HCT116 (cell line): ENCODE results near the gene SETD2. TPM values are rescaled to one million over a fixed set of nuclear protein-coding genes. Genes with fewer than 3 reads are reported as not detected.

Experiments used
- ATAC-seq: fragments of 200-7000 bp; cut with Tn5 transposase; 2 replicates; pipeline ENCODE4 v1.9.1; 2020; ENCODE audit warnings: mild to moderate bottlenecking, moderate library complexity
- BruUV-seq: library from RNA; stranded (reverse); fragments of 400-500 nt; replicated peaks from 2 replicates; lab custom pipeline; 2021; lab: Mats Ljungman, UMichigan
- CTCF ChIA-PET: fragments of 300-600 bp; sonication (Branson Sonifier 250); formaldehyde crosslinking; loops from one replicate; lab custom pipeline; 2021; ENCODE audit warnings: antibody characterized with exemption; lab: Charles Lee
- POLR2A ChIA-PET: fragments of 300-600, 350-600 bp; sonication (Branson Sonifier 250); formaldehyde crosslinking; loops from one replicate; lab custom pipeline; 2021; ENCODE audit warnings: antibody characterized with exemption; lab: Charles Lee
- RAD21 ChIA-PET, 2 experiments: fragments of 300-600 bp; sonication (Branson Sonifier 250); formaldehyde crosslinking; loops; one replicate each; lab custom pipeline; 2023; ENCODE audit warnings: low total read pairs in 2 of 2; ENCODE audit not compliant: uncharacterized antibody in 2 of 2, unreplicated experiment in 2 of 2, low non-redundant PET in 1 of 2; lab: Charles Lee
- DNase-seq: peaks from one replicate; pipeline ENCODE4 v3.0.0-alpha.2; 2010; ENCODE audit warnings: low read depth, low spot score
- H2AFZ ChIP-seq: fragments of 200-600 bp; shearing (Covaris generic), sonication (generic); 2 replicates; pipeline ENCODE4 v1.6.1; 2017; ENCODE audit warnings: low read depth, mixed run types, mixed read lengths, antibody characterized with exemption, low read length; ENCODE audit not compliant: poor library complexity, severe bottlenecking
- H3K27ac ChIP-seq: 2 replicates; pipeline ENCODE4 v1.5.1; 2012; ENCODE audit warnings: low read depth, low read length
- H3K27me3 ChIP-seq: fragments of 200-600 bp; sonication (generic); 2 replicates; pipeline ENCODE4 v1.6.1; 2016; ENCODE audit warnings: mixed run types, low read length, mixed read lengths; ENCODE audit not compliant: insufficient read depth
- H3K36me3 ChIP-seq, 2 experiments: fragments of 200-500 bp in 1 of 2; fragments of 200-600 bp in 1 of 2; sonication (Bioruptor generic) in 1 of 2; sonication (generic) in 1 of 2; 2 replicates each; pipeline versions ENCODE4 v1.5.1 to v1.6.1; 2014 to 2016; ENCODE audit warnings: low read length in 2 of 2, inconsistent platforms in 1 of 2, mixed read lengths in 1 of 2, mixed run types in 1 of 2; ENCODE audit not compliant: insufficient read depth in 2 of 2, control insufficient read depth in 1 of 2
- H3K4me1 ChIP-seq, 2 experiments: fragments of 200-600 bp in 1 of 2; sonication (generic) in 1 of 2; 2 replicates each; pipeline versions ENCODE4 v1.5.1 to v1.6.1; 2012 to 2017; ENCODE audit warnings: low read length in 2 of 2, inconsistent platforms in 1 of 2, mild to moderate bottlenecking in 1 of 2, mixed read lengths in 1 of 2, mixed run types in 1 of 2, moderate library complexity in 1 of 2; ENCODE audit not compliant: insufficient read depth in 2 of 2, control insufficient read depth in 1 of 2
- H3K4me2 ChIP-seq: fragments of 200-600 bp; sonication (generic); 2 replicates; pipeline ENCODE4 v1.6.1; 2017; ENCODE audit warnings: mixed run types, low read length, mixed read lengths
- H3K4me3 ChIP-seq, 2 experiments: fragments of 200-600 bp in 1 of 2; sonication (generic) in 1 of 2; replicated peaks in 1 of 2; 2 replicates each; pipeline ENCODE4 v1.5.1; 2011 to 2016; ENCODE audit warnings: low read length in 2 of 2, control low read depth in 1 of 2, low read depth in 1 of 2, mild to moderate bottlenecking in 1 of 2, mixed read lengths in 1 of 2, mixed run types in 1 of 2
- H3K79me2 ChIP-seq: fragments of 200-600 bp; sonication (generic); 2 replicates; pipeline ENCODE4 v1.6.1; 2017; ENCODE audit warnings: mild to moderate bottlenecking, mixed run types, low read length, moderate library complexity, mixed read lengths; ENCODE audit not compliant: insufficient read depth
- H3K9ac ChIP-seq: fragments of 200-600 bp; sonication (generic); 2 replicates; pipeline ENCODE4 v1.6.1; 2016; ENCODE audit warnings: low read length, mixed read lengths
- H3K9me2 ChIP-seq: fragments of 200-600 bp; sonication (generic), shearing (Covaris generic); 2 replicates; pipeline ENCODE4 v1.6.1; 2017; ENCODE audit warnings: mixed run types, mild to moderate bottlenecking, moderate library complexity; ENCODE audit not compliant: insufficient read depth
- H3K9me3 ChIP-seq, 2 experiments: fragments of 200-500 bp in 1 of 2; fragments of 200-600 bp in 1 of 2; sonication (Bioruptor generic) in 1 of 2; sonication (generic) in 1 of 2; 2 replicates each; pipeline ENCODE4 v1.6.1; 2014 to 2017; ENCODE audit warnings: low read length in 2 of 2, mixed read lengths in 2 of 2, inconsistent platforms in 1 of 2, low read depth in 1 of 2, mild to moderate bottlenecking in 1 of 2, mixed run types in 1 of 2, moderate library complexity in 1 of 2; ENCODE audit not compliant: control insufficient read depth in 1 of 2, insufficient read depth in 1 of 2
- H4K20me1 ChIP-seq: fragments of 200-600 bp; sonication (generic), shearing (Covaris generic); 2 replicates; pipeline ENCODE4 v1.6.1; 2017; ENCODE audit warnings: mixed run types, mild to moderate bottlenecking, moderate library complexity; ENCODE audit not compliant: insufficient read depth
- ATF3 ChIP-seq: IDR thresholded peaks from 2 replicates; pipeline ENCODE4 v1.6.1; 2012
- CBX3 ChIP-seq: IDR thresholded peaks from 2 replicates; pipeline ENCODE4 v1.6.1; 2012; ENCODE audit warnings: low read depth
- CEBPB ChIP-seq: IDR thresholded peaks from 2 replicates; pipeline ENCODE4 v1.6.1; 2012; ENCODE audit warnings: low read depth
- ELF1 ChIP-seq: IDR thresholded peaks from 2 replicates; pipeline ENCODE4 v1.6.1; 2012; ENCODE audit warnings: low read depth, borderline replicate concordance
- FOSL1 ChIP-seq: IDR thresholded peaks from 2 replicates; pipeline ENCODE4 v1.6.1; 2012; ENCODE audit warnings: low read depth
- JUND ChIP-seq: IDR thresholded peaks from 2 replicates; pipeline ENCODE4 v1.6.1; 2012
- MAX ChIP-seq: IDR thresholded peaks from 2 replicates; pipeline ENCODE4 v1.6.1; 2012
- POLR2A ChIP-seq: IDR thresholded peaks from 2 replicates; pipeline ENCODE4 v1.7.0; 2011; ENCODE audit warnings: borderline replicate concordance; ENCODE audit not compliant: insufficient read depth, insufficient read length; ENCODE audit errors: extremely low read depth
- POLR2AphosphoS5 ChIP-seq: IDR thresholded peaks from 2 replicates; pipeline ENCODE4 v1.6.1; 2011; ENCODE audit warnings: mild to moderate bottlenecking, low read depth, low read length, moderate library complexity
- RAD21 ChIP-seq: IDR thresholded peaks from 2 replicates; pipeline ENCODE4 v1.6.1; 2012; ENCODE audit warnings: low read depth, mild to moderate bottlenecking
- REST ChIP-seq: IDR thresholded peaks from 2 replicates; pipeline ENCODE4 v1.6.1; 2012; ENCODE audit warnings: low read depth
- SP1 ChIP-seq: IDR thresholded peaks from 2 replicates; pipeline ENCODE4 v1.6.1; 2012; ENCODE audit warnings: low read depth
- TCF7L2 ChIP-seq: IDR thresholded peaks from 2 replicates; pipeline ENCODE4 v1.7.0; 2011; ENCODE audit warnings: borderline replicate concordance, inconsistent platforms; ENCODE audit not compliant: insufficient read depth, insufficient read length; ENCODE audit errors: extremely low read depth
- YY1 ChIP-seq: IDR thresholded peaks from 2 replicates; pipeline ENCODE4 v1.6.1; 2011; ENCODE audit warnings: low read length, low read depth, moderate library complexity, mild to moderate bottlenecking; ENCODE audit not compliant: insufficient replicate concordance; ENCODE audit errors: extremely low read depth
- ZNF274 ChIP-seq: fragments of 200-500 bp; sonication (Bioruptor generic); IDR thresholded peaks from 2 replicates; pipeline ENCODE4 v1.6.1; 2014; ENCODE audit warnings: mild to moderate bottlenecking, low read depth, low read length, inconsistent platforms
- intact Hi-C: fragments of 100-400 bp; cut with micrococcal nuclease; formaldehyde crosslinking; loops from 2 replicates; pipeline ENCODE4 v1.10.0; 2022
- total RNA-seq: library from RNA; stranded (reverse); gene quantifications from one replicate; pipeline ENCODE4 v1.2.1, GENCODE V29; 2021; ENCODE audit not compliant: unreplicated experiment

SETD2 gene
- total RNA-seq, 1 experiment from 2014 or later = 33.0 TPM

- Histone ChIP-seq H4K20me1 (peaks cover 19% of the 10 kb centered on the region; the same call in 1 of the 2 replicates), H3K4me3 (no peak overlapping the region), H3K9me2 (no peaks in the 10 kb centered on the region), H3K36me3 (no peaks in the 10 kb centered on the region), H3K9me3 (no peaks in the 10 kb centered on the region), H3K4me2 (no peak overlapping the region), H2AFZ (no peak overlapping the region), H3K27me3 (no peaks in the 10 kb centered on the region), H3K9ac (no peak overlapping the region), H3K79me2 (peaks cover 98% of the 10 kb centered on the region), H3K27ac (no peak overlapping the region), H3K4me1 (peaks cover 7 to 10% of the 10 kb centered on the region in 2 experiments; a peak in 1 of 4 replicates)
- DNase-seq (no peak), ATAC-seq (no peak)
- intact Hi-C loops = no loop called here
- POLR2A ChIA-PET = interaction anchor here (1.6 kb wide), 1 partner anchor 12 kb away, joined by 4 read pairs; the partner anchor contains the start of gene SETD2
- TF ChIP-seq ZNF274 = no peak
- no peak for TF ChIP-seq FOSL1
- no peak for TF ChIP-seq ELF1
- CTCF ChIA-PET = no interaction called here
- BruUV-seq = no TSS peak
- RAD21 ChIA-PET = interaction anchor here in 1 of 2 experiments (0.7 kb wide), 1 partner anchor 171 kb away, joined by 3 read pairs; no protein-coding TSS in a partner anchor
Observed at GRCh38 chr3:47152578-47152977, 11.3 kb downstream of the SETD2 start.

GRCh38 chr3:47151836-47152235 lies 12.1 kb downstream of the SETD2 start:
- BruUV-seq = no TSS peak
- H3K9me2 ChIP-seq = no peaks in the 10 kb centered on the region
- H3K4me2 ChIP-seq = no peak overlapping the region
- intact Hi-C loops = no loop called here
- no peak for DNase-seq
- no peak overlapping the region for H3K4me3 ChIP-seq
- no peak overlapping the region for H2AFZ ChIP-seq
- CTCF ChIA-PET = no interaction called here
- TF ChIP-seq ZNF274 (no peak), CEBPB (no peak), POLR2AphosphoS5 (no peak), YY1 (no peak), POLR2A (no peak), JUND (no peak), ATF3 (no peak), TCF7L2 (no peak), MAX (no peak), SP1 (no peak), ELF1 (no peak), RAD21 (no peak), FOSL1 (no peak), REST (no peak), CBX3 (no peak)
- no peaks in the 10 kb centered on the region for H3K9me3 ChIP-seq
- POLR2A ChIA-PET = no interaction called here
- peaks cover 98% of the 10 kb centered on the region for H3K79me2 ChIP-seq
- RAD21 ChIA-PET = no interaction called here
- peaks cover 19% of the 10 kb centered on the region; the same call in 1 of the 2 replicates for H4K20me1 ChIP-seq
- no peaks in the 10 kb centered on the region for H3K27me3 ChIP-seq
- peaks cover 7 to 10% of the 10 kb centered on the region in 2 experiments; a peak in 1 of 4 replicates for H3K4me1 ChIP-seq
- H3K36me3 ChIP-seq = no peaks in the 10 kb centered on the region
- no peak overlapping the region for H3K9ac ChIP-seq
- H3K27ac ChIP-seq = no peak overlapping the region
- ATAC-seq = no peak
